ENCODE measurements around the gene LRRC40. TPM values are rescaled to one million over a fixed set of nuclear protein-coding genes. Genes with fewer than 3 reads are reported as not detected.
"Not testable (repeated sequence)": the region's sequence is repeated elsewhere in the genome, so short reads cannot be mapped to it uniquely, and the experiment has no call there.

Gene LRRC40
- total RNA-seq, 1 experiment from 2014 or later, result 12.0 TPM

DNA sequence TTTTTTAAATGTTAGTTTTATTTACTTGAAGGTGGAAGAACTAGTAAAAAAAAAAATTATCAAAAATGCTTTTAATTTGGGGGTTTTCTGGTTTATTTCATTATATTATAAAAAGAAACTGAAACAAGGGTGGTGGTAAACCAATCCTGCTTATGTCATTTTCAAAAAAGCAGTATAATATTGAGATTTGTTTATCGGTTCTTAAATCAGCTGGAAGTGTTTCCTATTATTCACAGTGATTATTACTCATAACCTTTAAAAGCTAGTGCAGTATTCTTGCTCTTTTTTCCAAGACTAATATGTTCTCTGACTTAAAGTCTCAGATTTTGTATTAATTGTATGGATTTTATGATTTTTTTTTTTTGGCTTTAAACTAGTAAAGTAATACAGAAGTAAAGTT lies 5.4 kb upstream of the LRRC40 start:
- intact Hi-C loops (cut with micrococcal nuclease; ENCODE audit: unreplicated experiment), result no loop called here
- H3K9me2 ChIP-seq (ENCODE audit: insufficient read depth), result no peaks in the 10 kb centered on the region
- H3K79me2 ChIP-seq (ENCODE audit: low read depth), result peaks cover 94% of the 10 kb centered on the region
- H3K27me3 ChIP-seq (ENCODE audit: insufficient read depth, low read depth), result no peaks in the 10 kb centered on the region
- 0 out of 2 replicates have a peak, but pooled peaks cover 20% of the 10 kb centered on the region for H3K36me3 ChIP-seq (ENCODE audit: low read depth)
- DNase-seq, result no peak
- TF ChIP-seq CTCF (conservative IDR thresholded peaks at IDR 0.05) (no peak), EZH2 (IDR thresholded peaks at IDR 0.05; ENCODE audit: low read depth) (no peak)
- no peak overlapping the region for H3K27ac ChIP-seq
- H2AFZ ChIP-seq, result no peak overlapping the region
- BruUV-seq (replicated peaks), result no TSS peak
- H3K4me3 ChIP-seq, result no peak overlapping the region
- CTCF ChIA-PET, result no interaction called here
- H3F3A ChIP-seq (ENCODE audit: insufficient read depth, low read depth), result no peaks in the 10 kb centered on the region
- POLR2A ChIA-PET (ENCODE audit: unreplicated experiment), result no interaction called here
- H4K20me1 ChIP-seq (ENCODE audit: insufficient read depth), result peaks cover 25% of the 10 kb centered on the region; the same call in 1 of the 2 replicates
- no peak overlapping the region for H3K4me2 ChIP-seq
- H3K9me3 ChIP-seq (ENCODE audit: insufficient read depth, low read depth), result no peaks in the 10 kb centered on the region
- H3K4me1 ChIP-seq (replicated peaks; ENCODE audit: insufficient read depth), result peaks cover 8% of the 10 kb centered on the region; the same call in 1 of the 2 replicates

DNA sequence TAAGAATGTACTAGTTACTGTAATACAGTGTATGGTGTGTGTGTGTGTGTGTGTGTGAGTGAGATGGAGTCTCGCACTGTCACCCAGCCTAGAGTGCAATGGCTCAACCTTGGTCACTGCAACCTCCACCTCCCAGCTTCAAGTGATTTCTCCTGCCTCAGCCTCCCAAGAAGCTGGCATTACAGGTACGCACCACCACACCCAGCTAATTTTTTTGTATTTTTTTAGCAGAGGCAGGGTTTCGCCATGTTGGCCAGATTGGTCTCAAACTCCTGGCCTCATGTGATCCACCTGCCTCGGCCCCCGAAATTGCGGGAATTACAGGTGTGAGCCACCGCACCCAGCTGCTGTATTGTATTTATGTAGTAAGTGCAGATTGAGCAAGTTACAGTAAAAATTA lies 2.9 kb upstream of the LRRC40 start:
- intact Hi-C loops (cut with micrococcal nuclease; ENCODE audit: unreplicated experiment), result loop anchor here (5.0 to 10.0 kb wide), 2 partner anchors 173 to 204 kb away; partner anchors contain the start of gene CTH
- H3K4me2 ChIP-seq, result no peak overlapping the region
- TF ChIP-seq EZH2 (IDR thresholded peaks at IDR 0.05; ENCODE audit: low read depth) (no peak), CTCF (conservative IDR thresholded peaks at IDR 0.05) (no peak)
- H3K4me1 ChIP-seq (replicated peaks; ENCODE audit: insufficient read depth), result peaks cover 17% of the 10 kb centered on the region
- H3K27me3 ChIP-seq (ENCODE audit: insufficient read depth, low read depth), result no peaks in the 10 kb centered on the region
- no peaks in the 10 kb centered on the region for H3K9me2 ChIP-seq (ENCODE audit: insufficient read depth)
- 0 out of 2 replicates have a peak, but pooled peaks cover 20% of the 10 kb centered on the region for H3K36me3 ChIP-seq (ENCODE audit: low read depth)
- ChIA-PET POLR2A (ENCODE audit: unreplicated experiment) (interaction anchor here (0.7 kb wide), 1 partner anchor 147 kb away, joined by 4 read pairs; no protein-coding TSS in a partner anchor), CTCF (interaction anchor here (0.6 kb wide), 1 partner anchor 858 kb away, joined by 9 read pairs; no protein-coding TSS in a partner anchor)
- H3F3A ChIP-seq (ENCODE audit: insufficient read depth, low read depth), result no peaks in the 10 kb centered on the region
- H3K79me2 ChIP-seq (ENCODE audit: low read depth), result peaks cover 96% of the 10 kb centered on the region
- H3K9me3 ChIP-seq (ENCODE audit: insufficient read depth, low read depth), result no peaks in the 10 kb centered on the region
- no peak overlapping the region for H3K4me3 ChIP-seq
- H2AFZ ChIP-seq, result no peak overlapping the region
- no peak for DNase-seq
- no peak overlapping the region for H3K27ac ChIP-seq
- no TSS peak for BruUV-seq (replicated peaks)
- H4K20me1 ChIP-seq (ENCODE audit: insufficient read depth), result peaks cover 19% of the 10 kb centered on the region; the same call in 1 of the 2 replicates

GRCh38 chr1:70207492-70207891 lies 2.1 kb upstream of the LRRC40 start:
- no peaks in the 10 kb centered on the region for H3K9me2 ChIP-seq (ENCODE audit: insufficient read depth)
- no peak for TF ChIP-seq CTCF (conservative IDR thresholded peaks at IDR 0.05)
- TF ChIP-seq EZH2 (IDR thresholded peaks at IDR 0.05; ENCODE audit: low read depth), result no peak
- no peak overlapping the region for H3K4me3 ChIP-seq
- H3K4me2 ChIP-seq, result peak overlapping the region; percentile 95; the same call in 1 of the 2 replicates
- no peak overlapping the region for H2AFZ ChIP-seq
- no peak for DNase-seq
- 0 out of 2 replicates have a peak, but pooled peaks cover 20% of the 10 kb centered on the region for H3K36me3 ChIP-seq (ENCODE audit: low read depth)
- H3K79me2 ChIP-seq (ENCODE audit: low read depth), result peaks cover 96% of the 10 kb centered on the region
- intact Hi-C loops (cut with micrococcal nuclease; ENCODE audit: unreplicated experiment), result loop anchor here (5.0 to 10.0 kb wide), 2 partner anchors 173 to 205 kb away; partner anchors contain the start of gene CTH
- H3K9me3 ChIP-seq (ENCODE audit: insufficient read depth, low read depth), result no peaks in the 10 kb centered on the region
- no peak overlapping the region for H3K27ac ChIP-seq
- peaks cover 17% of the 10 kb centered on the region for H3K4me1 ChIP-seq (replicated peaks; ENCODE audit: insufficient read depth)
- no peaks in the 10 kb centered on the region for H3F3A ChIP-seq (ENCODE audit: insufficient read depth, low read depth)
- H3K27me3 ChIP-seq (ENCODE audit: insufficient read depth, low read depth), result no peaks in the 10 kb centered on the region
- ChIA-PET CTCF (interaction anchor here (0.6 kb wide), 2 partner anchors 13 to 859 kb away, joined by 5 to 9 read pairs; no protein-coding TSS in a partner anchor), POLR2A (ENCODE audit: unreplicated experiment) (no interaction called here)
- H4K20me1 ChIP-seq (ENCODE audit: insufficient read depth), result peaks cover 17% of the 10 kb centered on the region; the same call in 1 of the 2 replicates
- BruUV-seq (replicated peaks), result no TSS peak

GRCh38 chr1:70206833-70207232 lies 1.5 kb upstream of the LRRC40 start:
- Histone ChIP-seq H3K36me3 (ENCODE audit: low read depth) (0 out of 2 replicates have a peak, but pooled peaks cover 20% of the 10 kb centered on the region), H3K4me2 (peak overlapping the region; percentile 95), H3K79me2 (ENCODE audit: low read depth) (peaks cover 98% of the 10 kb centered on the region), H3K4me1 (replicated peaks; ENCODE audit: insufficient read depth) (peaks cover 17% of the 10 kb centered on the region), H3K4me3 (peak overlapping the region; percentile 85), H4K20me1 (ENCODE audit: insufficient read depth) (peaks cover 14% of the 10 kb centered on the region; the same call in 1 of the 2 replicates)
- intact Hi-C loops (cut with micrococcal nuclease; ENCODE audit: unreplicated experiment), result loop anchor here (5.0 to 10.0 kb wide), 2 partner anchors 172 to 205 kb away; partner anchors contain the start of gene CTH
- H2AFZ ChIP-seq; DNase-seq; H3K9me2 ChIP-seq (ENCODE audit: insufficient read depth); H3K27ac ChIP-seq; BruUV-seq (replicated peaks); H3K27me3 ChIP-seq (ENCODE audit: insufficient read depth, low read depth); H3F3A ChIP-seq (ENCODE audit: insufficient read depth, low read depth); H3K9me3 ChIP-seq (ENCODE audit: insufficient read depth, low read depth): not testable (repeated sequence)
- POLR2A ChIA-PET (ENCODE audit: unreplicated experiment), result interaction anchor here (0.7 kb wide), 1 partner anchor 15 kb away, joined by 6 read pairs; the partner anchor contains the start of gene SRSF11
- CTCF ChIA-PET, result interaction anchor here (0.7 kb wide), 1 partner anchor 79 kb away, joined by 14 read pairs; no protein-coding TSS in a partner anchor

All from PC-9 (cell line).